Inflammatory macrophage (primary cell): Measurements from ENCODE around the gene VWA8.
"Not testable (repeated sequence)": the region's sequence is repeated elsewhere in the genome, so short reads cannot be mapped to it uniquely, and the experiment has no call there.

Experiments used
- DNase-seq, 2 donors: peaks; one replicate each; pipeline ENCODE4 v3.0.0-alpha.2; 2020 to 2022

Gene VWA8

DNA sequence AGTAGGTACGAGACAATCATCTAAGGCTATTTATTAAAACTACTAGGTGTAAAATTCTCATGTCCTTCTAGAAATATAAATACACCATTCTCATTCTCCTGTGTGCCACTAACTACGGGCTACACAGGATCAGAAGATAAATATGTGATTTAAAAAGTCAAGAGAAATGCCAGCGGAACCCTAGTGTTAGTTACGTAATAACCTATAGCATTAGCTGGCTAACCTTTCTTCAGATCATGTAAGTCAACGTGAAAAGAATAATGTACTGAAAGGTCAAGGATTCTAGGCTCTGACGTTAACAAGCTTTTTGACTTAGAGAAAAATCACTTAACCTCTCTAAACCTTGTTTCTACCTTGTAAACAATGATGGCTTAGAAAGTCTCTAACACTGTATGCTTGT lies 381.7 kb downstream of the VWA8 start:
- DNase-seq = no peak

DNA sequence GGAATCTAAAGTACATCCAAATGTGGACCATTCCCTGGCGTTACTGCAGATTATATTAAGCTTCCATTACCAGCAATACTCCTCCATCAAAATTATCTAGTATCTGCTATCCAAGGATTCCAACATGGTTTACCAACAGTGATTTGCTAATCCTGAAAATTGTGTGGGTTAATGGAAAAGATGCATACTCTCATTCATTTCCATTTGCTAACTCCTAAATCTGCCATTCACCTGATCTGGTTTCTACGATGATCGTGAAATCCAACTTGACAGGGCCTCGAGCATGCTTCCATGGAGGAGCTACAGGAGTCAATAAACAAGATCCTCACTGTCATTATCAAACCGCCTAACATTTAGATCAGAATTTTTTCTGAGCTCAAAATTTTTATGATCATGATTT lies 382.5 kb downstream of the VWA8 start:
- no peak for DNase-seq

DNA sequence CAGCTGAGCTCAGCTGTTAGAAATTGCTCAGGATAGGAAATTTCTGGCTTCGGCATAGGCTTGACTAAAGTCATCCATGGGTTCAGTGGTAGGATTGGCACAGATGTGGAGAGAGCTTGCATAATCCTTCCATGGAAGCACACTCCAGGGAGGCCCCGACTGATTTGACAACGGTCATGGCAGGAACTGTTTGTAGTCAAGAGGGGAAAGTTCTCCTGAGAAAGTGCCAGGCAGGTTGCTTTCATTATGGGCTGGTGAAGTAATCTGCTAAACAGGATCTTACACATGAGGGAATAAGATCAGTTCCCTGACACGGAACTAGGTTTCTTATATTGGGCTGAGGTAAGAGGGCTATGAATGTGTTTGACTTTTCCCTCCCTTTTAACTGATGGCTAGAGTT lies 383.5 kb downstream of the VWA8 start:
- DNase-seq = peak; percentile 18 to 31

DNA sequence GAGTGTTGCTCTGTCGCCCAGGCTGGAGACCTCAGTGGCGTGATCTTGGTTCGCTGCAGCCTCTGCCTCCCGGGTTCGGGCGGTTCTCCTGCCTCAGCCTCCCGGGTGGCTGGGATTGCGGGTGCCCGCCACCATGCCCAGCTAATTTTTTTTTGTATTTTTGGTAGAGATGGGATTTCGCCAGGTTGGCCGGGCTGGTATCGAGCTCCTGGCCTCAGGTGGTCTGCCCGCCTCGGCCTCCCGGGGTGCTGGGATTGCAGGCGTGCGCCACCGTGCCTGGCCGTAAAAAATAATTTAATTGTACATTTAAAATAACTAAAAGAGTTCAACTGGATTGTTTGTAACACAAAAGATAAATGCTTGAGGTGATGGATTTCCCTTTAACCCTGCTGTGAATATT lies 387.3 kb downstream of the VWA8 start:
- DNase-seq = not testable (repeated sequence)

DNA sequence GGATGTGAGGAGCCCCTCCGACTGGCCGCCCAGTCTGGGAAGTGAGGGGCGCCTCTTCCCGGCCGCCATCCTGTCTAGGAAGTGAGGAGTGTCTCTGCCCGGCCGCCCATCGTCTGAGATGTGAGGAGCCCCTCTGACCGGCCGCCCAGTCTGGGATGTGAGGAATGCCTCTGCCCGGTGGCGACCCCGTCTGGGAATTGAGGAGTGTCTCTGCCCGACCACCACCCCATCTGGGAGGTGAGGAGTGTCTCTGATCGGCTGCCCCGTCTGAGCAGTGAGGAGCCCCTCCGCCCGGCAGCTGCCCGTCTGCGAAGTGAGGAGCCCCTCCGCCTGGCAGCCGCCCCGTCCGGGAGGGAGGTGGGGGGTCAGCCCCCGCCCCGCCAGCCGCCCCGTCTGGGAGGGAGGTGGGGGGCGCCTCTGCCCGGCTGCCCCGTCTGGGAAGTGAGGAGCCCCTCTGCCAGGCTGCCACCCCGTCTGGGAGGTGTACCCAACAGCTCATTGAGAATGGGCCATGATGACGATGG lies 389.0 kb downstream of the VWA8 start:
- not testable (repeated sequence) for DNase-seq

DNA sequence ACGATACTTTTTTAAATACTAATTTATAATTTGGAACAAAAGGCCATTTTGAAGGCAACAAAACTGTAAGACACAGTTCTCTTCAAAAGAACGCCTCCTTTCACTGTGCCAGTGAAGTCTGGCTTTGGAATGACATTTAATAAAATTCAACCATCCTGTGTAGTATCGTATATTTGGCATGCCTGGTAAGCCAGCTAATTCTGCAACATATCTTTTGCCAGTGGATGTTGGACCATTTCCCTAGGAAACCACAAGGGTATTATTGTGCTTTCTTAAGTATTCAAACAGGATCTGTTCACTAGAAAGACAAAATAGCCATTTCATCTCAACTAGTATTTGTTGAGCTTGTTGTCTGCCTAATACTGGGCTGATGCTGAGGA lies 391.9 kb downstream of the VWA8 start:
- DNase-seq = no peak

DNA sequence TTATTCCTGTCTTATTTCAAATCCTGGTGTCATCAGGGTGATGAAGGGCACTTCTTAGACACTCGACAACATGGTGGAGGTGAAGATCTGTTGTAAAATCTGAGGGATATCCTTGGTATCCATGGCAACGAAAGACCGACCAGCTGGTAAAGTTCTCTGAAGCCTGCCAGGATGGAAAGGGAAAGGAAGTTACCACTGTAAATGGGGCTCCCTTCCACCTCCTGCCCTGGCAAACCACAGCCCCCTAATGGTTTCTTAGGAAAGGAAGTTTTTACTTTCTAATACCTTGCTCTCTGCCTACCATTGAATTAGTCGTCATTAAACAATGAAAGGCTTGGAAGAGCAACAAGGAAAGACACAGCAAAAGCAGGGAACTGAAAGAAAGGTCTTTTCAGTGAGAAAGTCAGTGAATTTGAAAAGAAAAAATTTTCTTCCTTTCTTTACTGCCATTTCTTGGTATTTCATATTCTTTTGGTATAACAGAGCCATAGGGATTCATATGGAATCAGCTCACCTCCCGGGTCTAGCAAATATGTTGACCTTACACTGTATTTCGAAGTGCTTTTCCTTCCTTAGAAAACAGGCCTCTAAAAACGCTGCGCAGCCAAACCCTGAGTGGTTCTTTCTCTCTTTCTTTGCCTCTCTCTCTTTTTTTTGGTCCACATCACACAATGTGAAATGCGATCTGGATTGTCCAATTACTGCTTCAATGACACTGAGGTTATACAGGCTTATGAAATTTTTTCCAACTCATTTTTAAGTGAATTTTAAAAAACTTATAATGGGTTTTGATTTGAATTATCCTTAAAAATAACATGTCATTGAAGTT lies 392.6 kb downstream of the VWA8 start:
- no peak for DNase-seq

DNA sequence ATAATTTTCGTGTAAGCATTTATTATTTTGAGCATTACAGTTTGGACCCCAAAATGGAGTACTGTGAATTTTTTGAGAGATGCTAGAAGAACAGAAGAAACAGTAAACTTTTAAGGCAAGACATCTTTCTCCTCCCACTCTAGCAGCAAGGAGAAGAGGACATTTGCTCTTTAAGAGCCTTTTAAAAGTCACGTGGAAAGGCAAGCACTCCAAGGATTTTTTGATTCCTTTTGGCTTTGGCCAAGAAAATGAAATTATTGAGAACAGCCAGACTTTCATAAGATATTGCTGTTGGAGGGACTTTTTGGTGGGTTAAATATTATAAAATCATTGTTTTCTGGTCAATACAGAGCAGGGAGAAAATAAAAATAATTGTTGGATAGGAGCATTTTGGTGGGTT lies 393.5 kb downstream of the VWA8 start:
- no peak for DNase-seq

DNA sequence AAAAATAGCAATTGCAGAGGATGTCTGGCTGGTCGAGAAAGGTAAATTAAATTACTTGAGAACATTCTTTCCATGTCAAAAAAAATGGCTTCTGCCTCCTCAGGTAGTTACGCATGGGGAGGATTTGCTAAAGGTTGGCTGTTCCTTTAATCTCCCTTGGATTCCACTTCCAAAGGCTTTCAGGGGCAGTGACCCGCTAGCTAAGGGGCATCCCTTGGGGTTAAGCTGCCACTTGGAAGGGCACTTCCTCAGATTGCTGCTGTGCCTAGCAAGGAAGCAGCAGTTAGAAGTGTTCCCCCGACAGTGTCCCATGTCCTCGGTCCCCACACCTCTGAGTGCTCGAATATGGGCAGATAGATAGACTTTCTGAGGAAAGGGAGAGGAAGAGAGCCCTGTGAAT lies 395.1 kb downstream of the VWA8 start:
- DNase-seq = no peak

DNA sequence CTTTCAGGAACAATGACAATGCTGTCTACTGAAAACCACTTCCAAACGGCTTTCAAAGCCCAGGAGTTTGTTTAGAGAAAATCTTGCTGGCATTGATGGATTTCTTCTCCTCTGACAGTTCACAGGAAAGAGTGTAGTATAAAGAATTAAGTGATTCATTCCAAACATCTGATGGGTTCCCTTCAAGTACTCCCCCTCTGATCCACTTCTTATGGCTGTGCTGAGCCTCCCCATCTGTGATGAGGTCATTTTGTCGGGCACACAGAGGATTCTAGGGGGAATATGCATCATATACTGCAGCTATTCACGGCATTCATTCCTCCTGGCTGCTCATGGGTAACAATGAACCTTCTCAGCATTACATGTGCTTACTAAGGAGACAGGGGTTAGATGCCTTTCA lies 395.7 kb downstream of the VWA8 start:
- no peak for DNase-seq

DNA sequence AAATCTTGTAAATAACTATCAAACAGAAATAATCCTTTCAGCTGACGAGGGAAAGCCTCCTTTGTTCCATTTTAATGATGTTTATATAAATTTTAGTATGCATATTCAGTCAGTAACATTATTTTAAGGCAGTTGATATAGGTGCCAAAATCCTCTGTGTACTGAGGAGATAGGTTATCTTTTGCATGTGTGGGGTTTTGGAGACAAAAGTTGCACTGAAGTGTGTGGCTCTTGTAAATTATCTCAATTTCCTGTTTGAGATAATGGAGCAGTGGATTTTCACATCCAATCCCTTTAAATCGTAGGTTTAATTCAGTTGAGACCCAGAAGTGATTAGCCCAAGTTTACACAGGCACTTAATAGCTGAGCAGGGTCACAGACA lies 396.9 kb downstream of the VWA8 start:
- no peak for DNase-seq

DNA sequence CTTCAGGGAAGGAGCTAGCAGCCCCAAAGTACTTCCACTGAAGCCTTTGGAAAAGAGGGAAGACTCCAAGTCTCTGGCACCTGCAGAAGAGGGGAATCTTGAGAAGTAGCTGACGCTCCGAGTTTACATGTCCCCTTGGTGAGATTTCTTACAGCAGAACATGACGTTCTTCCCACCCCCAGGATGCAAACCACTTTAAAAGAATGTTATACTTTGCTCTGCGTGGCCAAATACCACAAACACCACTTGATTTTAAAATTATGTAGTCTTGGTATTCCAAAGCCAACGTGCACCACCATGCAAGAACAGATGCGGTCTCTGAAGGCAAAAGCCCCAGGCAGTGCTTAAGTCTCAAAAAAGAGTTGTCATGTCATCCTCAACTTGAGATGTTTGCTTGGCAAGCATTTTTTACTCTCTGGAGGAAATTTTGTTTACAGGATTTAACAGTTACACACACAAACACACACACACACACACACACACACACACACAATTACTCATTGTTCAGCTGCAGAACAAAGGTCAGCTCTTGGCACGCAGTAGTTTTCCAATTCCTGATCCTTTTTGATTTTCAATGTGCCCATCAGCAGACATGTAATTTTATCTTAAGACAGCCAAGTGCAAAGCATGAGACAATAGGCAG lies 397.4 kb downstream of the VWA8 start:
- DNase-seq = no peak

DNA sequence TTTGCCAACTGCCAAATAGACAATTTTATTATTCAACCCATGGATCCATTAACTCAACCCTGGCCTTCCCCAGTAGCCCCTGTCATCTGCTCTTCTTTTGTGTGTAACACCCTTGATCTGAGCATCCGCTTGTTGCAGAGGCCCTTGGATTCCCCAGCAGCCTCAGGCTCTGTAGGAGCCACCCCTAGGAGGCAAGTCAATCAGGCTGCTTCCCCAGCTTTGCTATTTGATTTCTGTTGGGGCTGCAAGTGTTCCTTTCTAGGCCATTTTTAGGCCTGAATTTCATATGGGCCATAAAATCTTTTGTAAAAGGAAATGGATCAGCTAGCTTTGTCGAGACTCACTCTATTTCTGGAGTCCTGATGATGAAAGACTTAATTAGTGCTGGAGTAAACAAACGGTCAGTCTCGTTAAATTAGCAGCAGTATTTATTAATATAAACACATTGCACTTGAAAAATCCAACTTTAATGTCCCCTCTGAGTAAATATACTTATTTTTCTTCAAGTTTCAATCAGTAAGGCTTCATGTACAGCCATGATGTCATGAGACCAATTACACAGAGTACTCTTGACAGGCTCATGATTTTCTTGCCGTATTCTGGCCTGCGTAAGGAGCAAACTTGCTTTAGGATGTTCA lies 398.2 kb downstream of the VWA8 start:
- no peak for DNase-seq

DNA sequence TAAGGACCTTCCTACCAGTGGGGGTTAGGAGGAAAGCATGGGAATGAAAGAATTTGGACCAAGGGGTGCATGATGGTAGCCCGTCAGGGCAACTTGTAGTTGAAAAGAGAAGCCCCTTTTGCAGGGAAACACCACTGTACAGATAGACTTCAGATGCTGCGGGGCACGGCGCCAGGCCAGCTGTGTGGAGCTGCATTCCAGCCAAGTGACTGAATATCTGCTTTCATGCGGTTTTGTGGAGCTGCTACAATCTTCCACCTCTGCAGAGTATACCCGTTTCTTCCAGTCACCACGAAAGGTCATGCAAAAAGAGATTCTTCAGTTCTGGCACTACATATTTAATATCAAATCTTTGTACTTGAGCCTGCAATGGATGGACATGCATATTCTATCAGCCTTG lies 398.8 kb downstream of the VWA8 start:
- DNase-seq = no peak

DNA sequence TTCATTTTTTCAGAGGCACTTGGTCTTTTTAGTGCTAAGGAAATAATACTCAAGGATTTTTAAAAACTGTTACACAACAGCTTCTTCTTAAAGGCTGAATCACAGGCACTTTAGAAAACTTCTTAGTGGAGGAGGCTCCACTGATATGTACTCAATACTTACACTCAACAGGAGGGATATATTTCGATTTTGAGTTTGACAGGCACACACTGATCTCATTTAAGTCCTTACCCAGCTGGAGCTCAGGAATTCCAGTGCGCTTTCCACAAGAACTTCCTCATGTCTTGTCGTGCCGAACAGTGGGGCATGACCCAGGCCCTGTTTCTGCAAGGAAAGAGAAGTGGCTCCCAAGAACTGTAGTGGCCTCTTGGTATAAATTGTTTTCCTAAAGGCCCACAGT lies 399.7 kb downstream of the VWA8 start:
- DNase-seq = no peak

DNA sequence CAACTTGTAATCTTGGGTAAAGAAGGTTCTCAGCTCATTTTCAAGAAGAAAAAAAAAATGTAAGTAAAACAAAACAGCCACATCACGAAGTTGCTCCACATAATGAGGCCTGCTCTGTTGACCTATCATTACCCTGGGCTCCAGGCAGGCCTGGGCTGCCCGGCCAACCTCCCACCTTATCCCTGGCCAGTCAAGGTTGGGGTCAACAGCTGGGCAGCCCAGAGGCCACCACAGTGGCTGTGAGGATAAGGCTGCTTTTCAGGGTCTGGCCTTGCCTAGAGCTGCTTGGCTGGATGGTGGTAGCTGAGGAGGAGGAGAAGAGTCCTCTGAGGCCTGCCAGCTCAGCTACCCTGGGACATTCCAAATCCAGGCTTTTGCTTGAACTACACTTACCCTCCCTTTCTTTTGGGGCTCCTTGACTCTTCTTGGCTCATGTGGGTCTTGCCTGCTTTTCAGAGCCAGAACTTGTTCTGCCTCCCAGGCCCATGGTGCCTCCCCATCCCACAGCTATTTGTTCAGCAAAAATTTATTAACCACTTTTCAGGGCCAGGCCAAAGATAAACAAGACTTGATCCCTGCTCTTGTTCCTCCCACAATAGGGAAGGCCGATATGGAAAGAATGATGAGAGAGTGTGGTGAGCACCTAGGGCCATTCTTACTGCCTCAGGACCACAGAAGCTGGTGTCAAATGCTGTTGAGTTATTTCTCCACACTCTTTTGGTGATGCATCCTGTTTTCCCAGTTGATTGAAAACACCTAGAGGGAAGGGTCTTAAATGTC lies 401.9 kb downstream of the VWA8 start:
- no peak for DNase-seq

DNA sequence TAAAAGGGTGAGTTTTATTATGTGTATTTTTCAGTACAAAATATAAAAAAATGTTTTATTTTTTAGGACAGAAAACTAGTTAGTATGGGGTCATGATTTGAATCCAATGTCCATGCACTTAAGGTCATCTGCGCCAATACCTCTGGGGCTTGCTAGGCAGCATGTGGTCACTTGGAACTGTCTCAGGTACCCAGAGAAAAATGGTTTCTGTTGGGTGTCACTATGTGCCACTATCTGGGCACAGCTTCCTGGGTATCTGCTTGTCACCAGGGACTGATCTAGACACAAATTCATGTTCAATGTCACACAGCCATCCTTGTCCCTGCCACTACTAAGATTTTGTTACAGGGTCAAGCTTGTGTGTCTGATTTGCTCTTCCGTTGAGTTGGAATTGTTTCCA lies 403.2 kb downstream of the VWA8 start:
- no peak for DNase-seq

DNA sequence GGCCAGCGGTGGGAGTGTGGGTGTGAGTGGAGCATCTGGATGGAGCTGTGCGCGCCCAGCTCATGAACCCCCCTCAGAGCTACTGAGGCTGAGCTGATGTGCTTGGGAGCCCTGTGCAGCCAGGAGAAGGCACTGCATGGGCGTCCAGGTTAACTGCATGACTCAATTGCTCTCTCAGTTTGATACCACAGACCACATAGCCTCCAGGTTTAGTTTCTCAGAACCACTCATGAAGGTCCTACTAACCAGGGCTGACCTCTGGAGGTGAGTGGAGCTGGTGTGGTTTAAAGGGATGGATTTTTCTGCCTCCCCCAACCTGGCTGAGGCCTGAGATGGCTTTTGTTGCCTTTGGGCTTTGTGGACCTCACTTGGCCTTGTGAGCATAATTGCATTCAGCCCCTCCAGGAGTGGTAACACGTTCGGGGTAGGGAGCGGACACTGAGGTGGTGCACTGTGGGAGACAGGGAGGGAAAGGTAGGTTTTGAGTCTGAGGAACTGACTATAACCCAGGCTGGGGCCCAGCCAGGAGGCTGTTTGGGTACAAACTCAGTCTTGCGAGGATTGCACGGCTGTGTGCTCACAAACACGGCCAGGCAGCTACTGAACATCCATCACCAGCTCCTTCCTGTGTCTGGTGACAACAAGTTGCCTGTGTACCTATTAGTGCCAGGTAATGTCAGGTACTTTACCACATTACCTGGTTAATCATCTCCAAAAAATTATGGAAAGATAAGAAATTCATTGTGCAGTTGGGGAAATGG lies 406.1 kb downstream of the VWA8 start:
- no peak for DNase-seq

DNA sequence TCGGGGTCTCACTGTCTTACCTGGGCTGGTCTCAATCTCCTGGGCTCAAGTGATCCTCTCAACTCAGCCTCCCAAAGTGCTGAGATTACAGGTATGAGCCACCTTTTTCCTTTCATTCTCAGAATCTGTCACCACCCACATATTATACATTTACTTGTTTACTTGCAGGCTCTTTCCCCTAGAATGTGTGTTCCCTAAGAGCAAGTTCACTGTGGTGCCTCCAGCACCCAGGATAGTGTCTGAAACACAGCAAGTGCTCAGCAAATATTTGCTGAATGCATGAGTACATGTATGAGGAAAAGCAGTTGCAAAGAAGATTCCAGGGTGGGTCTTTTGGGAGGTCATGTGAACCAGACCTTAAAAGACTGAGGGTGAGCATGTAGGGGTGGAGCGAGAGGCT lies 406.7 kb downstream of the VWA8 start:
- no peak for DNase-seq

DNA sequence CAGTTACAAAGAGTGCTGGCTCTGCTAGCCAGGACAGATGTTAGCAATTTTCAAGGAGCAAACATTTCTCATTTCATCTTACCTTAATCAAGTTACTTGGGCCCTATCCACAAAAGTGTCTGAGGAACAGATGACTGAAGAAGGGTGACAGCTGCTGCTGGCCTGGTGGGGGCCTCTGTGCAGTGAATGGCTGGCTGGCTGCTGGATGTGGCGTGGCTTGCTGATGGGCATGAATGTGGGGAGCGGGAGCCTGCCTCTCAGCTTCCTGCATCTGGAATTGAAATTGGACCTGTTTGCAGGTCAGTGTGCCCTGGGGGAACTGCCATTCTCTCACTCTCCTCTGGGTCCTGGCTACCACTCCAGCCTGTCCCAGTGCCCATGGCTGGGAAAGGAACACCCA lies 408.9 kb downstream of the VWA8 start:
- DNase-seq = no peak

DNA sequence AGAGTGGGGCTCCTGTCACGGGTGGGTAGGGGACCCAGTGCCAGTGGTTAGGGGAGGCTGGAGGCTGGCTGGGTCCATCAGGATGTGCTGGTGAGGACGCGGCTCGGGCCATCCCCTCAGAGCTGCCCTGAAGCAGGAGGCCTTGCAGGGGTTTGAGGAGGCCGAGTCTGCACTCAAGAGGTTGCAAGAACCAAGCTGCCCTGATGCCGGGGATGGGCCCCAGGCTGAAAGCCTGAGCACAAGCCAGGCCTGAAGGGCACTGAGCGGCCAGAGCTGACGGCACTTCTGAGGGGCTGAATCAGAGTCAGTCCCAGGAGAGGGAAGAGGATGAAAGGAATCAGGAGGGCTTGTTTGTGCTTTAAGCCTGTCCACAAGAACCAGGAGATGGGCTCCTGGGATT lies 410.6 kb downstream of the VWA8 start:
- no peak for DNase-seq

DNA sequence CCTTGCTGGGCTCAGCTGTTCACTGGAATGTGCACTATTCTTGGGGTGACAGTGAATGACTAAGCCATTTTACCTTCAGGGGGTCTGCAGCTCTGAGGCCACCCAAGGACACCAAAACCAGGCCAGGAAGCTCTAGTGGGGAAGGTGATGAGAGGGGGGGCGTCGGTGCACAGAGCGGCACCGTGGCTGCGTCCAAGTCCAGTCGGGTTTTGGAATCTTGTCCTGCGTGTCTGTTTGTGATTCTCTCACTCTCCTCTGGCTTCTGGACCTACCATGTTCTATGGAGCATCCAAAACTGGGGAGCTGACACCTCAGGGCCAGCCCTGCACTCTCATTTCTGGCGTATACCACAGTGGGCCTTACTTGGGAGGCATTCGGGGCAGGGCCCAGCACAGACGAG lies 411.4 kb downstream of the VWA8 start:
- no peak for DNase-seq
